OCI-LY3 (cell line): ENCODE data around the gene PILRA.
"Not testable (repeated sequence)": the region's sequence is repeated elsewhere in the genome, so short reads cannot be mapped to it uniquely, and the experiment has no call there.

Source experiments
- H2AFZ ChIP-seq: fragments of 200-600, 300-600 bp; shearing (Covaris generic); 2 replicates; pipeline ENCODE4 v1.6.0; 2014; ENCODE audit warnings: antibody characterized with exemption, low read depth, low read length
- H3K27ac ChIP-seq: fragments of 200-600, 300-600 bp; sonication (generic); 2 replicates; pipeline ENCODE4 v1.5.1; 2014; ENCODE audit warnings: mild to moderate bottlenecking, low read length, moderate library complexity, mixed read lengths
- H3K27me3 ChIP-seq: fragments of 200-600, 300-600 bp; sonication (generic); 2 replicates; pipeline ENCODE4 v1.6.1; 2014; ENCODE audit warnings: low read depth, low read length, mixed read lengths
- H3K36me3 ChIP-seq: fragments of 200-600, 300-600 bp; sonication (generic); replicated peaks from 2 replicates; pipeline ENCODE3; 2014; ENCODE audit warnings: low read depth, low read length, mixed read lengths
- H3K4me1 ChIP-seq: fragments of 300-600, 200-600 bp; sonication (generic); 2 replicates; pipeline ENCODE4 v1.6.1; 2014; ENCODE audit warnings: low read length, mixed read lengths
- H3K4me2 ChIP-seq: fragments of 200-600, 300-600 bp; sonication (generic); 2 replicates; pipeline ENCODE4 v1.6.1; 2014; ENCODE audit warnings: low read length, mixed read lengths
- H3K4me3 ChIP-seq: fragments of 300-600, 200-600 bp; sonication (generic); 2 replicates; pipeline ENCODE4 v1.5.1; 2014; ENCODE audit warnings: antibody characterized with exemption, mild to moderate bottlenecking, low read length, moderate library complexity
- H3K79me2 ChIP-seq: fragments of 300-600, 200-600 bp; shearing (Covaris generic); 2 replicates; pipeline ENCODE4 v1.6.1; 2014; ENCODE audit warnings: mild to moderate bottlenecking, low read length, mixed read lengths
- H3K9ac ChIP-seq: fragments of 300-600, 200-600 bp; shearing (Covaris generic); 2 replicates; pipeline ENCODE4 v1.6.0; 2014; ENCODE audit warnings: mild to moderate bottlenecking, low read length, moderate library complexity
- H3K9me3 ChIP-seq: fragments of 200-600, 300-600 bp; shearing (Covaris generic); 2 replicates; pipeline ENCODE4 v1.6.1; 2014; ENCODE audit warnings: low read length, mixed read lengths; ENCODE audit not compliant: insufficient read depth
- H4K20me1 ChIP-seq: fragments of 200-600, 300-600 bp; sonication (generic); 2 replicates; pipeline ENCODE4 v1.6.1; 2016; ENCODE audit warnings: low read length, mixed read lengths; ENCODE audit not compliant: insufficient read depth
- CTCF ChIP-seq: fragments of 200-600, 300-600 bp; sonication (generic); IDR thresholded peaks from 2 replicates; pipeline ENCODE4 v1.5.1; 2014; ENCODE audit warnings: antibody characterized with exemption, low read length, low read depth
- EZH2phosphoT487 ChIP-seq: fragments of 200-600 bp; shearing (Covaris generic); IDR thresholded peaks from 2 replicates; pipeline ENCODE4 v1.6.1; 2018; ENCODE audit warnings: antibody characterized with exemption, mixed run types, low read depth

PILRA gene

GRCh38 chr7:100358027-100358856, 15.0 kb upstream of the PILRA start, which contains the start of gene PILRB:
PILRB (plus strand) TSS chr7:100358117; CDS start chr7:100358303, 186 bp downstream.
- TF ChIP-seq CTCF: peak; percentile 43
- TF ChIP-seq EZH2phosphoT487: no peak
- no peaks in the 10 kb centered on the region for H3K79me2 ChIP-seq
- H2AFZ ChIP-seq: no peak within 1 kb of the TSS
- H3K9me3 ChIP-seq: no peaks in the 10 kb centered on the region
- H3K9ac ChIP-seq: peak within 1 kb of the TSS; percentile 39; the same call in 1 of the 2 replicates
- H3K36me3 ChIP-seq: peaks cover 48% of the 10 kb centered on the region
- H3K4me1 ChIP-seq: peaks cover 11% of the 10 kb centered on the region
- peak within 1 kb of the TSS; percentile 38 for H3K4me2 ChIP-seq
- H3K27me3 ChIP-seq: no peaks in the 10 kb centered on the region
- no peaks in the 10 kb centered on the region for H4K20me1 ChIP-seq
- H3K27ac ChIP-seq: no peak within 1 kb of the TSS
- H3K4me3 ChIP-seq: peak within 1 kb of the TSS; percentile 25; the same call in 1 of the 2 replicates

GRCh38 chr7:100358857-100359212, 14.5 kb upstream of the PILRA start:
- H3K36me3 ChIP-seq: peaks cover 49% of the 10 kb centered on the region
- H3K9ac ChIP-seq: peak overlapping the region; percentile 39; the same call in 1 of the 2 replicates
- H3K9me3 ChIP-seq: no peaks in the 10 kb centered on the region
- TF ChIP-seq EZH2phosphoT487 (no peak), CTCF (no peak)
- H3K27ac ChIP-seq: no peak overlapping the region
- H2AFZ ChIP-seq: no peak overlapping the region
- no peaks in the 10 kb centered on the region for H3K79me2 ChIP-seq
- H3K4me2 ChIP-seq: peak overlapping the region; percentile 38
- no peaks in the 10 kb centered on the region for H4K20me1 ChIP-seq
- no peaks in the 10 kb centered on the region for H3K27me3 ChIP-seq
- H3K4me1 ChIP-seq: peaks cover 11% of the 10 kb centered on the region
- peak overlapping the region; percentile 25; the same call in 1 of the 2 replicates for H3K4me3 ChIP-seq

- Histone ChIP-seq H3K4me1 (peaks cover 23% of the 10 kb centered on the region), H2AFZ (no peak overlapping the region), H3K27me3 (no peaks in the 10 kb centered on the region), H3K4me3 (no peak overlapping the region), H3K27ac (no peak overlapping the region), H4K20me1 (no peaks in the 10 kb centered on the region), H3K9ac (no peak overlapping the region), H3K36me3 (peaks cover 49% of the 10 kb centered on the region), H3K4me2 (no peak overlapping the region), H3K9me3 (no peaks in the 10 kb centered on the region), H3K79me2 (no peaks in the 10 kb centered on the region)
- TF ChIP-seq EZH2phosphoT487: no peak
- no peak for TF ChIP-seq CTCF
These were observed 13.0 kb upstream of the PILRA start for GRCh38 chr7:100360135-100360854.

GRCh38 chr7:100363098-100363497, 10.2 kb upstream of the PILRA start:
- no peak overlapping the region for H3K9ac ChIP-seq
- no peaks in the 10 kb centered on the region for H3K27me3 ChIP-seq
- no peak overlapping the region for H3K4me2 ChIP-seq
- no peaks in the 10 kb centered on the region for H3K79me2 ChIP-seq
- H3K4me3 ChIP-seq: no peak overlapping the region
- no peak for TF ChIP-seq EZH2phosphoT487
- TF ChIP-seq CTCF: no peak
- no peaks in the 10 kb centered on the region for H3K9me3 ChIP-seq
- H2AFZ ChIP-seq: no peak overlapping the region
- peaks cover 49% of the 10 kb centered on the region for H3K4me1 ChIP-seq
- H4K20me1 ChIP-seq: no peaks in the 10 kb centered on the region
- peaks cover 42% of the 10 kb centered on the region for H3K36me3 ChIP-seq
- no peak overlapping the region for H3K27ac ChIP-seq

- H3K27me3 ChIP-seq, H4K20me1 ChIP-seq, H3K27ac ChIP-seq, H3K4me3 ChIP-seq, H3K9ac ChIP-seq, H2AFZ ChIP-seq, H3K4me2 ChIP-seq, H3K9me3 ChIP-seq, H3K79me2 ChIP-seq: not testable (repeated sequence)
- Histone ChIP-seq H3K36me3 (peaks cover 41% of the 10 kb centered on the region), H3K4me1 (peaks cover 49% of the 10 kb centered on the region)
These were observed 9.5 kb upstream of the PILRA start for GRCh38 chr7:100363797-100364196.
